Gastroesophageal sphincter (tissue), 3 donors: Measurements from ENCODE around the gene STN1.

Experiments
- POLR2A ChIP-seq, 2 donors: fragments of 450-650 bp; IDR thresholded peaks; one replicate each; pipeline ENCODE4 v1.6.1; 2017; ENCODE audit warnings: antibody characterized with exemption in 2 of 2, mild to moderate bottlenecking in 2 of 2, moderate library complexity in 1 of 2
- TF ChIP-seq, protein P1 (sequence below), 4 experiments: fragments of 200-600 bp in 2 of 4; fragments of 450-650 bp in 2 of 4; sonication (generic) in 1 of 4; IDR thresholded peaks; one replicate each; pipeline ENCODE4 v1.5.1; 2017 to 2019; ENCODE audit warnings: antibody characterized with exemption in 4 of 4, mild to moderate bottlenecking in 2 of 4, moderate library complexity in 2 of 4

- peak in 1 of 2 donors; percentile 22 for TF ChIP-seq POLR2A (IDR thresholded peaks at IDR 0.05)
- TF ChIP-seq, protein P1, sequence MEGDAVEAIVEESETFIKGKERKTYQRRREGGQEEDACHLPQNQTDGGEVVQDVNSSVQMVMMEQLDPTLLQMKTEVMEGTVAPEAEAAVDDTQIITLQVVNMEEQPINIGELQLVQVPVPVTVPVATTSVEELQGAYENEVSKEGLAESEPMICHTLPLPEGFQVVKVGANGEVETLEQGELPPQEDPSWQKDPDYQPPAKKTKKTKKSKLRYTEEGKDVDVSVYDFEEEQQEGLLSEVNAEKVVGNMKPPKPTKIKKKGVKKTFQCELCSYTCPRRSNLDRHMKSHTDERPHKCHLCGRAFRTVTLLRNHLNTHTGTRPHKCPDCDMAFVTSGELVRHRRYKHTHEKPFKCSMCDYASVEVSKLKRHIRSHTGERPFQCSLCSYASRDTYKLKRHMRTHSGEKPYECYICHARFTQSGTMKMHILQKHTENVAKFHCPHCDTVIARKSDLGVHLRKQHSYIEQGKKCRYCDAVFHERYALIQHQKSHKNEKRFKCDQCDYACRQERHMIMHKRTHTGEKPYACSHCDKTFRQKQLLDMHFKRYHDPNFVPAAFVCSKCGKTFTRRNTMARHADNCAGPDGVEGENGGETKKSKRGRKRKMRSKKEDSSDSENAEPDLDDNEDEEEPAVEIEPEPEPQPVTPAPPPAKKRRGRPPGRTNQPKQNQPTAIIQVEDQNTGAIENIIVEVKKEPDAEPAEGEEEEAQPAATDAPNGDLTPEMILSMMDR (IDR thresholded peaks at IDR 0.05) = peak in 2 of 4 experiments; percentile 37 to 38
These were observed 62.6 kb downstream of the STN1 start, which contains the start of gene SH3PXD2A for GRCh38 chr10:103855424-103855823.
